ENCODE measurements around the gene GOLT1A. TPM values are rescaled to one million over a fixed set of nuclear protein-coding genes. Genes with fewer than 3 reads are reported as not detected.

Gene GOLT1A
- total RNA-seq, 1 experiment from 2014 or later, result 8.5 TPM

- no peak for DNase-seq (ENCODE audit: low read depth)
- in situ Hi-C loops (cut with HindIII; ENCODE audit: low pct_unique_long_range_greater_than_20kb, low sequenced_read_pairs), result no loop called here
Observed at GRCh38 chr1:204224655-204225054, 10.9 kb upstream of the GOLT1A start.

GRCh38 chr1:204223129-204223860, 9.5 kb upstream of the GOLT1A start:
- in situ Hi-C loops (cut with HindIII; ENCODE audit: low pct_unique_long_range_greater_than_20kb, low sequenced_read_pairs), result no loop called here

GRCh38 chr1:204222764-204223055, 8.9 kb upstream of the GOLT1A start:
- in situ Hi-C loops (cut with HindIII; ENCODE audit: low pct_unique_long_range_greater_than_20kb, low sequenced_read_pairs), result no loop called here
- DNase-seq (ENCODE audit: low read depth), result no peak

More at GRCh38 chr1:204223129-204223860, 9.5 kb upstream of the GOLT1A start:
- no peak for DNase-seq (ENCODE audit: low read depth)

DNA sequence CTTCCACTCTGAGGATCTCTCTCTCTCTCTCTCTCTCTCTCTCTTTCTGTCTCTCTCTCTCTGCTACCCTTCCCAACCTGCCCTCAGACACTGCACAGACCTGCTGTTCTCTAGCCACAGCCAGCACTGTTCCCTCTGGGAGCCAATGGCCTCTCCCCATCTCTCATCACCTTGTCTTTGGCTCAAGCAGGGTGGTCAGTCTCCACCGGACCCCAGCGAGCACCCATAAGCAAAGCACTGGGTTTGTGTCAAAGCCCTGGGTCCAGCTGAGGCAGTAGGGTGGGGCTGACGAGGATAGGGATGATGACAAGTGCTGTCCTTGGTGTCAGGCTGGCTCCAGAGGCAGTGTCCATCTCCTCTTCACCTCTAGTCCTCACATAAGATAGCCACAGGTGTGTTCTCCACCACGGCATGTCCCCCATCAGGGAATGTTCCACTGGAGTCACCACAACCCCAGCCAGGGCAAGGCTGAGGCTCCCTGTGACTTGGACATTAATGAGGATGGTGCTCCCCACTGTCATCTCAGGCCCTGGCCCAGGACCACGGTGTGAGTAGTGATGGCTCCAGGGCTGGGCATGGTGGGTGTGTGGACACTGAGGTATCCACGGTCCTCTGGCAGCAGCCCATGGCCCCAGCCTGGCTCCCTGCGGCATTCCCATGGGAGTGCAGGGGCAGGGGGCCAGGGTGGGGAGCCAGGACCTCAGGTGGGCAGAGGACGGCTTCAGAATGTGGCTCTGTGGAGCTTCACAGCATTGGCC, 8.4 kb upstream of the GOLT1A start:
- no peak for DNase-seq (ENCODE audit: low read depth)
- in situ Hi-C loops (cut with HindIII; ENCODE audit: low pct_unique_long_range_greater_than_20kb, low sequenced_read_pairs), result no loop called here

DNA sequence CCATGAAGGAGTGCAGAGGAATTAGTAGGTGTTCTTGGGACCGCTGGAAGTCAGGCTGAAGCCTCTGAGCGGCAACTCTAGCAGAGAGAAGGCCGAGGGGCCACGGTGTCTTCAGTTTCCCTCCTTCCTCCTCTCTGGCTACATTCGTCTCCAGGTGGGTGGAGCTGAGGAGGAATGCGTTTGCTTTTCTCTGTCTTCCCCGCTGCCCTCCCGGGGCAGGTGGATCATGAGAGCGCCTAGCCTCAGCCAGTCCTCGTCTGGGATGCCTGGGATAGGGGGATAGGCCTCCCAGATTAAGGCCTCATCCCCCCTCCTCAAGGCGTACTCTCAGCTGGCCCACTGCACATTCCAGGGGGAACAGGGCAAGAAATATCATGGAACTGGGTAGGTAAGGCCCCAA, 7.5 kb upstream of the GOLT1A start:
- in situ Hi-C loops (cut with HindIII; ENCODE audit: low pct_unique_long_range_greater_than_20kb, low sequenced_read_pairs), result no loop called here

DNA sequence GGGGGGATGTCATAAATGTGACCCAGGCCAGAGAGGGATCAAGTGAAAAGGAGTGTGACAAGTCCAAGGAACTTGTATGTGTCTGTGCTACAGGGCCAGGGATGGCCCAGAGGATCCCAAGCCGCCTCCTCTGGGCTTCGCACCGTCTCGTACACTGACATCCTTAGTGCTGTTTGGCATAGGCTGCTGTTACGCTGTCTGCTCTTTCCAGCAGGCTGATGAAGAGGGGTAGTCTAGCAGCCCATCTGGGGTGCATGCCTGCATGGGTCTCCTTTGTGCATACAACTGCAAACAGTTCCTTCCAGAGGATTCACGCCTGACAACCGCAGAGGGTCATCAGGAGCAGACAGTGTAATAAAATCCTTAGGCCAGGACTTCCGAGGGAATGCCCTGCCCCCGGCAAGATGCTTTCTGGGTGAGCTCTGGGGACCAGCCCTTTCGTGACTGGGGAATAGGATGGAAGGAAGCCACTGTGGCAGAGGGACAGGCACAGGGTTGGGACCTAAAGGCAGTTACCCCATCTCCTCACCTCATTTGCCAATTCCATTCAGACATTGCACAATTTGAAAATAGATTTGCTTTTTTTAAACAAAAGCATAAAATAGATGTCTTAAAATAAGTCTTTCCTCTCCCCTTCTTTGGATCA, 6.3 kb upstream of the GOLT1A start:
- no peak for DNase-seq (ENCODE audit: low read depth)
- in situ Hi-C loops (cut with HindIII; ENCODE audit: low pct_unique_long_range_greater_than_20kb, low sequenced_read_pairs), result no loop called here

More for the DNA sequence above, 7.5 kb upstream of the GOLT1A start:
- DNase-seq (ENCODE audit: low read depth), result no peak

DNA sequence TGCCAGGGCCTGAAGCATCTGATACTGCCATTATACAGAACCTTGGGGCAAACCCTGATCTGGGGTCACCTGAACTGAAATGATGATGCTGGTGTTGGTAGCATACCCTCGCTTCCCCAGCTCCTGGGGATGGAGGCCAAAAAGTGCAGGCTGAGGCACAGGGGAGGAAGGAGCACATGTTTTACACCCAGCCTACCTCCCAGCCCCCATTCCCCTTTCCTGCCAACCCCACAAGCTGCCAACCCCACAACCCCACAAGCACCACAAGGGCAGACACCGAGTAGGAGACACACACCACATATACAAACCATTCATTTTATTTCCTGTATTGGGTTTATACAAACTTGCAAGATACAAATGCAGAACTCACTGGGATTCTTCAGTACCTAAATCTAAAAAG, 4.8 kb upstream of the GOLT1A start:
- in situ Hi-C loops (cut with HindIII; ENCODE audit: low pct_unique_long_range_greater_than_20kb, low sequenced_read_pairs), result no loop called here
- no peak for DNase-seq (ENCODE audit: low read depth)

DNA sequence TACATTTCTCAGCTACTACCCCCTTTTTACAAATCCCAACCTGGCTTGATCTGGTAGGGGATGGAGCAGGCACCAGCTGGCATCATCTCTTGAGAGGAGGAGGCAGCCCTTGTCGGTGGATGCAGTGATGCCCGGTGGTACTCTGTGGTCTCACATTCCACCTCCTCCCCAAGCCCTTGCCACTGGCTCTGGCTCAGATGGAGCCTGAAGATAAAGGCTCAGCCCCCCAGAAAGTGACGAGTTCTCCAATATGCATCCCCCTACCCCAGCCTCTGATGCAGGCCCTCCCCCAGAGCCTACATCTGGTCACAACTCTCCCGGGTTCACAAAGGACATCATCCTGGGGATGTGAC, 3.8 kb upstream of the GOLT1A start:
- in situ Hi-C loops (cut with HindIII; ENCODE audit: low pct_unique_long_range_greater_than_20kb, low sequenced_read_pairs), result no loop called here
- DNase-seq (ENCODE audit: low read depth), result no peak

DNA sequence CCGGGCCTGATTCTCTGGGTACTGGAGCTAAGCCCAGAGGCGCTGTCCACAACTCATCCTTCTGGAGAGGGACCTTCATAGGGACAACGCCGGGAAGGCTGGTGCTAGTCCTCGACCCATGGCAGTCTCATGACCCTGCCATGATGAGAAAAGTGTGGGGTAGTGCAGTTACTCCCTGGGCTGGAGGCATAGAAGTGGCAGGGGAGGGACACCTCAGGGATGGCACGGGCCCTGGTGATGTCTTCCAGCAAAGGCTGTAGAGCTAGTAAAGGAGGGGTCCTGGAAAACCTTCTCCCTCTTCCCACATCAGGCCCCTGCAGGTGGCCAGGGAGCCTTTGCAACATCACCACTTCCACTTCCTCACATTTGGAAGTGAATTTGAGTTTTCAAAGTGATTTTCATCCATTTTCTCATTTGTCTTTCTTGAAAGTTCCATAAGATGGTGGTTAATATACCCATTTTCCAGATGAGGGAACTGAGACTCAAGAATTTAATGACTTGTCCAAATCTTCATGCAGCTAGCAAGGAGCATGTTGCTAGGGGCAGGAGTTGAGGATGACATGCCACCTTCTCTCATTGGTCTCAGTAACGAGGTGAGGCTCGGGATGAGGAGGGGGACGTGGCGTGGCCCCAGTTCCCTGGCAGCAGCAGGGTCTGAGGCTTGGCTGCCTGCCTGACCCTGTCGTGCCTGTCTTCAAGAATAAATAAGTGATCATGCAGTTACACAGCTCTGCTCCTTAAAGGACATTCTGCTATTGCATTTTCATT, 3.3 kb upstream of the GOLT1A start:
- in situ Hi-C loops (cut with HindIII; ENCODE audit: low pct_unique_long_range_greater_than_20kb, low sequenced_read_pairs), result no loop called here

GRCh38 chr1:204216236-204216635, 2.4 kb upstream of the GOLT1A start:
- in situ Hi-C loops (cut with HindIII; ENCODE audit: low pct_unique_long_range_greater_than_20kb, low sequenced_read_pairs), result no loop called here
- DNase-seq (ENCODE audit: low read depth), result no peak

More for the DNA sequence above, 3.3 kb upstream of the GOLT1A start:
- no peak for DNase-seq (ENCODE audit: low read depth)

GRCh38 chr1:204212715-204213114, 1.1 kb downstream of the GOLT1A start:
- no peak for DNase-seq (ENCODE audit: low read depth)
- in situ Hi-C loops (cut with HindIII; ENCODE audit: low pct_unique_long_range_greater_than_20kb, low sequenced_read_pairs), result no loop called here

GRCh38 chr1:204211046-204211445, 2.7 kb downstream of the GOLT1A start:
- in situ Hi-C loops (cut with HindIII; ENCODE audit: low pct_unique_long_range_greater_than_20kb, low sequenced_read_pairs), result no loop called here
- no peak for DNase-seq (ENCODE audit: low read depth)

DNA sequence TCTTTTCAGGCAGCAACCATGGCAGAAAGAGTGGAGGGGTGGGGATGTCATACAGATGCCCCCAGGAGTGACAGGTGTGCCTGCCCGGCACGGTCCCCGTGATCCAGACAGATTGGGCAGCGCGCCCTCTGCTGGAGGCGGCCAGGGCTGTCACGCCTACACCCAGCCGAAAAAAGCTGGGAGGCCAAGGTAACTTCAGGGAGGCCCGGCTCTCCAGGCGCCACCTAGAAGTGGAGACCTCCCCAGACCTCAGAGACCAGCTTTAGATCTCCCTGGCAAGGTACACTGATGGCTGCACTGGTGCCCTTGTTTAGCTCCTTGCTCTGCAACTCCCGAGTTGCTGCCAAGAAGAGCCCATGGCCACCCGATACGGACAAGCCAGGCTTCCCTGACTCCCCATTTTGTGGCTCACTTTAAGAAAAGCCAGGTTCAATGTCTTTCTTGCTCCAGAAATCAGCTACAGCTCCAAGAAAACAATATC, 6.6 kb downstream of the GOLT1A start:
- in situ Hi-C loops (cut with HindIII; ENCODE audit: low pct_unique_long_range_greater_than_20kb, low sequenced_read_pairs), result no loop called here
- peak; percentile 20 for DNase-seq (ENCODE audit: low read depth)

DNA sequence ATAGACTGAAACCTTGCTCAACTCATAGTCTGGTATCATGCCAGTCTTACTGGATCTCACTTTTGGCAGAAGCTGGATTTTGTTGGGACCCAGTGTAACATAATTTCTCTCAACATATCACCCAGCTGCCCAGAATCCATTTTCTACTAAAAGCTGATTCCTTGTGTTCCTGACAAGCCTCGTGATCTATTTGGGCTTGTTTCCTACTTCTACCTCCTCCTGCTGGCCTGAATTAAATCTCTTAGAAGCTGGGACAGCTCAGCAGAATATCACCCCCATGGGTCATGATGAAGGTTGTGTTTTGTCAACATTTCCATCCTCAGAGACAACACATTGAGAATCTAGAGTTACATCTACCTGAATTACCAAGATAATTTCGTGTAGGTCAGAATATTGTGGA, 7.7 kb downstream of the GOLT1A start:
- DNase-seq (ENCODE audit: low read depth), result no peak
- in situ Hi-C loops (cut with HindIII; ENCODE audit: low pct_unique_long_range_greater_than_20kb, low sequenced_read_pairs), result no loop called here

DNA sequence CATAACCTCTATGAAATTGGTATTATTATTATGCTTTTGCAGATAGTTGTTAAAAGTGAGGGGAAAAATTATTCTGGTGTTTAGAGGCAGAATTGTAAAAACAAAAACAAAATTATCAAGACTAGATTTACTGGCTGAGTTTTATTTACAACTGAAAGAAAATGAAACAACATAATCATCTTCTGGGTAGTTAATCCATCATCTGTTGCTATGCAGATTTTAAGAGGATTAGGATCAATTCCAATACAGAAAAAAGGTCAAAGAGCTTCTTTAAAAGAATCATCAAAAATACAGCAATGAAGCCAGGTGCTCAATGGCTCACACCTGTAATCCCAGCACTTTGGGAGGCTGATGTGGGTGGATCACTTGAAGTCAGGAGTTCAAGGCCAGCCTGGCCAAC, 8.3 kb downstream of the GOLT1A start:
- in situ Hi-C loops (cut with HindIII; ENCODE audit: low pct_unique_long_range_greater_than_20kb, low sequenced_read_pairs), result no loop called here
- no peak for DNase-seq (ENCODE audit: low read depth)

DNA sequence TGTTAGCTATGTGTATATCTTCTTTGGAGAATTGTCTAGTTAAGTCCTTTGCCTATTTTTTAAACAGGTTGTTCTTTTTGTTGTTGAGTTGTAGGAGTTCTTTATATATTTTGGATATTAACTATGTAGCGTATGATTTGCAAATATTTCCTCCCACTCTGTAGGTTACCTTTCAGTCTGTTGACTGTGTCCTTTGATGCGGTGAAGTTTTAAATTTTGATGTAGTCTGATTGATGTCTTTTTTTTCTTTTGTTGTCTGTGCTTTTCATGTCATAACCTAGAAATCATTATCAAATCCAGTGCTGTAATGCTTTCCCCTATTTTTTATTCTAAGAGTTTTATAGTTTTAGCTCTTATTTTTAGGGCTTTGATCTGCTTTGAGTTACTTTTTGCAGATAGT, 8.8 kb downstream of the GOLT1A start:
- DNase-seq (ENCODE audit: low read depth), result no peak
- in situ Hi-C loops (cut with HindIII; ENCODE audit: low pct_unique_long_range_greater_than_20kb, low sequenced_read_pairs), result no loop called here

DNA sequence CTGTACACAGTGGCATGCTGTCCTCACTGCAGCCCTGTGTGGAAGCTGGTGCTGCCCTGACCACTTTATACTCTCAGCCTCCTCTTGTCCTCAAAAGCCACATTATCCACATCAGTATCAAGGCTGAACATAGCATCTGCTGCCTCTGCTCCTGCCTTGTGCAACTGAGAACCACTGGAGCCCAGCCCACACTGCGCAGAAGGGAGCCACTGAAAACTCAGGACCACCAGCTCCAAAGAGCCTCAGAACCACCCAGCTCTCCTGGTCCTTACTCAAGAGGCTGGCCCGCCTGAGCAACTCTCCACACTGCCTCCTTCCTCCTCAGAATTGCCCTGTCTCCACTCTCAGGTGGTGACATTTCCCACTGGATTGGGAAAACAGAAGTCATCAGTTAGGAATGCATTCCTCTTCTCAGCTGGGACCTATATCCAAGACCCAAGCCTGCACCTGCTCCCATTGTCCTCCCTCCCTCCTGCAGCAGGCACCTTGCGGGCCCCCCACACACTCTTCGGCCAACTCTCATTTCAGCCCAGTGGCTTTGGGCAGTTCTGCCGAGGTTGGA, 10.5 kb downstream of the GOLT1A start:
- in situ Hi-C loops (cut with HindIII; ENCODE audit: low pct_unique_long_range_greater_than_20kb, low sequenced_read_pairs), result no loop called here
- no peak for DNase-seq (ENCODE audit: low read depth)

DNA sequence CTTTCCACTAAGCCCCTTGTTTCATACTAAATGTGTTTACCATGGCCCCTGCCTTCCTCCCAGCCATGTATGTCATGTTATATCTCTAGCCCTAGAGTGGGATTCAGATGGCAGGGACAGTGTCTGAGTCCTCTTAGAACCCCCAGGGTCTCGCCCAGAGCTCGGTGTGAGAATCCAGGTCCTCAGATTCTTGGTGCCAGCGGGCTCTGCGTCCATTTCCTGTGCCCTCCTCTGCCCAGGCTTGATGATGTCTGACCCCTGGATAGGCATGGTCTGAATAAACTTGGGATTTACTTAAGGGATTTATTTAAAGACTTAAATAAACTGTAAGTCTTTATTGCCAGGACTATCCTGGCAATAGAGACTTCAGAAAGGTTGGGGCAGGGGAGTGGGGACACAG, 11.3 kb downstream of the GOLT1A start:
- in situ Hi-C loops (cut with HindIII; ENCODE audit: low pct_unique_long_range_greater_than_20kb, low sequenced_read_pairs), result no loop called here
- no peak for DNase-seq (ENCODE audit: low read depth)

Measured in Caki2 (cell line).